G401.6 (cell line): ENCODE measurements around the gene ITGA8.
"Not testable (repeated sequence)": the region's sequence is repeated elsewhere in the genome, so short reads cannot be mapped to it uniquely, and the experiment has no call there.

ENCODE experiments used
- FAIRE-seq: peaks from 2 replicates; lab custom pipeline; 2012; peaks lifted over from hg19 to GRCh38; lab: Jason Lieb, UNC

The ITGA8 gene

GRCh38 chr10:15606377-15606776 lies 113.3 kb downstream of the ITGA8 start:
- no peak for FAIRE-seq

GRCh38 chr10:15605740-15606369 lies 113.9 kb downstream of the ITGA8 start:
- FAIRE-seq: no peak

GRCh38 chr10:15603446-15604011 lies 116.2 kb downstream of the ITGA8 start:
- no peak for FAIRE-seq

DNA sequence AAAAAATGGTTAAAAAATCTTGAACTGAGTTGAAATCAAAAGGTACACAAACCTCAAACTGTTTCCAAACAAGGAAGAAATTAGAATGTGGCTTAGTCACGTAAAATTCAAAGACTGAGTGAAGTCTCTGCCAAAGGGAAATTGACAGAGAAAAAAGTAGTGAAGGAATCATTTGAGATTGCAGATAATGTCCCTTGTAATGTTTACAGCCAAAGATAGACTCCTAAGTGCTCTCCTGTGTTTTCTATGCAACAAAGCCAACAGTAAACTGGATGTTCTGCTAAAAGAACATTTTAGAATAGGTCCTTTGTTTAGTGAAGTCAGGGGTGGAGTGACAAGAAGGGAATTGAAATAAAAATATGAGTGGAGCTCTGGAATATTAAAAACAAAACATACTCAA lies 117.9 kb downstream of the ITGA8 start:
- FAIRE-seq: no peak

DNA sequence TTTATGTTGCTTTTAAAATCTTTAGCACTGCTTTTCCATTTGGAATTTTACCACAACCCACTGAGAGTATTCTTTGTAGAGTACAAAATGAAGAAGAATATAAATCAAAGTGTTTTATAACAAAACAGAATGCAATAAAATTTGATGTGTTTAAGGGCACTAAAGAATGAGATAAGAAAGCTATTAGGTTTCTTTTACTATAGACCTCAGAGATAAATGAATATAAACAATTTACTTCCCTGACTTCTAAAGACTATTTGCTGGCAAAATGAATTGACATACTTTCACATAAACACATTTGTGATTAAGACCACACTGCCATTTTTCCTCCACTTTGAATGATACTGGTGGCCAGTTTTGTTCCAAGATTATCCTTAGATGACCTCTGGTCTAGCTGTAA lies 124.5 kb downstream of the ITGA8 start:
- no peak for FAIRE-seq

DNA sequence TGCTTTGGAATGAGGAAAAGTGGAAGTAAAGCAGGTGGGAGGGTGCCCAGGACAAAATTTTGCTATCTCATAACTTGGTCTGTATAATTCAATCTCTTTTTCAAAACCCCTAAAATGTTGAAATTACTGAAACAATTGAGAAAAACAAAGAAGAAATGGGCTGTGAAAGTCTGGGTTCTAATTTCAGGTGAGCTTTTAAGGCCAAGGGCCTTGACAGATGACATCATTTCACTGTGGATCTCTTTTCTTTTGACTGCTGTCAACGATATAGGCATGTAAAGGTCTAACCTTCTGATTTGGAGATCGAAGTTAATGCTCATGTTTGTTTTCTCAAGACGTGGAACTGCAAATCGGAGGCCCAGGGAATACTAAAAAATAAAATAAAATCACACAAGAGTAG lies 127.8 kb downstream of the ITGA8 start:
- no peak for FAIRE-seq

DNA sequence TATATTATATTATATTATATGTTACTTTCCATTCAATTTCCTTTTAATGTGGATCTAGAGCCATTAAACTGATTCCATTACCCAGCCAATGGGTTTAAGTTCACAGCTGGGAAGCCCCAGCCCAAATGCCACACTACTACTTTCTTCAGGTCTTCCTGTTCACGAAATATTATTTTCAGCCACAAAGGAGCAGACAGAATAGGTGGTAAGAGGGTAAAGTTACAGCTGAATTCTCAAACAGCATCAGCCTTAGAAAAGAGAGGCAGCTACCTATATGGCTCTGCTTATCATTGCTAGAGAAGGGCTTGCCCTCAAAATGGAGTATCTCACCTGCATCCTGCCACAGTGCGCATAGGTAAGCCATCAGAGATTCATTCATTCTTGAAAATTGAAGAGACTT lies 128.3 kb downstream of the ITGA8 start:
- no peak for FAIRE-seq

- FAIRE-seq: no peak
Measured at GRCh38 chr10:15588635-15589508, 130.8 kb downstream of the ITGA8 start.

DNA sequence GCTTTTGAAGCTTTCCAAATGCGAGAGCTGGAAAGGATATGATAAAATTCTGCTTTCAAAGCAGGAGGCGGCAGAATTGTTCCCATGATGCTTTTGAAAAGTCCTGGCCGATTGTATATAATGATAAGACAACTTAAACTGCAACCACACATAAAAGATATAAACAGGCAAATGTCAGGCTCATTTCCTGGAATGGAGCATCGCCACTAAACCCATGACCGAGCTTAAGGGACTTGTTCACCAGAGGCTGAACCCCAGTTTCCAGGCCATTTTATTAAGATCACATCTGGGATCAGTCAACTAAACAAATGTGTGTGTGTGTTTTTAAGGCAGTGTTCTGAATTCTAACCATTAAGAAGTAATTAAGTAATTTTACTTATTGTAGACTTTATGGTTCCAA lies 131.6 kb downstream of the ITGA8 start:
- no peak for FAIRE-seq

DNA sequence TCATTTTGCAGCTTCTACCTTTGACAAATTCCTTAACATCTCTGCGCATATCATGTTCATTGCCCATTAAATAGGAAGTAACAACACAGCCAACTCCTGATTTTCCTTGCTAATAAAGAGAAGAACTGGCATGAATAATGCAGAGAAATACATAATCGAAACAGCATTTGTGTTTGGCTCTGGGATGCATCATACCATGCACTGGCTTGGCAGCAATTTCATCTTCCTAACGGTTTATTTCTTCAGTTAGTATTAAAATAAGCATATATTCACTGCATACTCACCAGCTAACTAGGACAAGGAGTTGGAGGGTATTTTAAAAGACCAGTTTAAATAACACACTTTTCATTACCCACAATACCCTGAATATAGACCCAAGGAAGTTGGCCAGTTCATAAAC lies 132.5 kb downstream of the ITGA8 start:
- FAIRE-seq: no peak

DNA sequence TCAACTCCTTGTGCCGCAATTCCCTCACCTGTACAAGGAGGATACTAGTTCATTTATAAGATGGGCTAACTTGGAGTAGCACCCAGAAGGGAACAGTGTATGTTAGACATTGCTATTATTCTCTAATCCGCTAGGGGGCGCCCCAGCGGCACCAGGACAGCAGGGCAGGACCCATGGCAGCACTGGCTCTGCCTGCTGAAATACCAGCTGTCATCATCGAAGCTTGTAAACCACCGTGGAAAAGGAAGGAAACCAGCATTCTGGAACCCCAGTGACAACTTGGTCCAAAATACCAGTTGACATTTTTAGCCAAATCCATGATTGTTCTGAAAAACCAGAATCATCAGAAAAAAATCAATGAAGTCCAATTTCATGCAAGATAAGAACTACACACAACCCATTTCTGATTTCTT lies 134.4 kb downstream of the ITGA8 start:
- FAIRE-seq: peak; percentile 46

DNA sequence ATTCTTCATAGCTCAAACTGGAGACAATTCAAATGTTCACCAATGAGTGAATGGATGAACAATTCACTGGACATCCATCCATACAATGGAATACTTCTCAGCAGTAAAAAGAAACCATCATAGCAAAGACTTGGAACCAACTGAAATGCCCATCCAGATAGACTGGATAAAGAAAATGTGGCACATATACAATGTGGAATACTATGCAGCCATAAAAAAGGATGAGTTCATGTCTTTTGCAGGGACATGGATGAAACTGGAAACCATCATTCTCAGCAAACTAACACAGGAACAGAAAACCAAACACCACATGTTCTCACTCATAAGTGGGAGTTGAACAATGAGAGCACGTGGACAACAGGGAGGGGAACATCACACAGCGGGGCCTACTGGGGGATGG lies 136.8 kb downstream of the ITGA8 start:
- not testable (repeated sequence) for FAIRE-seq

GRCh38 chr10:15579605-15580004 lies 140.1 kb downstream of the ITGA8 start:
- FAIRE-seq: no peak

- no peak for FAIRE-seq
Measured at GRCh38 chr10:15572531-15573045, 147.1 kb downstream of the ITGA8 start.

DNA sequence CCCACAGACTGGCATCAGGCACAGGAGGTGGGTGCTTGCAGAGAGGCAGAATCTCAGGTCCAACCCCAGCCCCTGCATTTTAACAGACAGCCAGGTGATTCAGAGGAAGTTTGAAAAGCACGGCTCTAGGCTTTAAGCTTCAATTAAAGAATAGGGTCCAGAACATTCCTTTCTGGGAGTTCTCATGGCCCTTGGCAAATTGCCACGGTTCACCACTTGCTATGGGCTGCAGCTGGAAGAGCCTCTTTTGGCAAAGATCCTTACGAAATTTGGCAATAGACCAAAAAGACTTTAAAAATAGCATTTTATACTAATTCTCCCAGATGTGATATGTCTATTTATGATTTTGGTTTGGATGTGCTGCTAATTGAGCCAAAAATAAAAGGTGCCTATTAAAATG lies 148.1 kb downstream of the ITGA8 start:
- no peak for FAIRE-seq

GRCh38 chr10:15570738-15571339 lies 148.9 kb downstream of the ITGA8 start:
- FAIRE-seq: no peak

DNA sequence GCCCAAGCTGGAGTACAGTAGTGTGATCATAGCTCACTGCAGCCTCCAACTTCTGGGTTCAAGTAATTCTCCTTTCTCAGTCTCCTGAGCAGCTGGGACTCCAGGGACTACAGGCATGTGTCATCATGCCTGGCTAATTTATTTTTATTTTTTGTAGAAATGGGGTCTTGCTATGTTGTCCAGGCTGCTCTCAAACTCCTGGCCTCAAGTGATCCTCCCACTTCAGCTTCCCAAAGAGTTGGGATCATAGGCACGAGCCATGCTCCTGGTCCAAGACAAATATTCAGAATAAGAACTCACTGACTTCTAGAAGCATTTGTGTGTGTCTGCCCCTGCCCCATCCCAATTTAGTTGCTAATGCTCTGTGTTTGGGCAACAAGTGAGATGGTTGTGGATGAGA lies 151.8 kb downstream of the ITGA8 start:
- FAIRE-seq: no peak

- FAIRE-seq: no peak
Measured at GRCh38 chr10:15563246-15563645, 156.5 kb downstream of the ITGA8 start.

GRCh38 chr10:15562578-15562977 lies 157.1 kb downstream of the ITGA8 start:
- FAIRE-seq: no peak

DNA sequence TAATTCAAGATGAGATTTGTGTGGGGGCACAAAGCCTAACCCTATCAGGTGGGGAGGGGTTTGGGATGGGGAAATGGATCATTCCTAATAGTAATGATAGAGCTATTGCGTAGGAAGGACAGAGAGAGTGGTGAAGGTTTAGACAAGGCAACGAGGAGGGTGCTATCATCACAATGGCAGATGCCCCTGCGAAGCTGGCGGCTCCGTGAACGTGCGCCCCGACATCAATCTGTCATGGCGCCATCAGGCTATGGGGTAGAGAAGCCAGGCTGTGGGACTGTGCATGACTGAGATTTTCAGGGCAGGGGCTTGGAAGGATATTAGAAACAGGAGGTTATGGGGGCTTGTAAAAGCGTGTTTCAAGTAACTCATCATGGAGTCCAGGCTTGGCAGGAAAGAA lies 157.6 kb downstream of the ITGA8 start:
- FAIRE-seq: no peak

DNA sequence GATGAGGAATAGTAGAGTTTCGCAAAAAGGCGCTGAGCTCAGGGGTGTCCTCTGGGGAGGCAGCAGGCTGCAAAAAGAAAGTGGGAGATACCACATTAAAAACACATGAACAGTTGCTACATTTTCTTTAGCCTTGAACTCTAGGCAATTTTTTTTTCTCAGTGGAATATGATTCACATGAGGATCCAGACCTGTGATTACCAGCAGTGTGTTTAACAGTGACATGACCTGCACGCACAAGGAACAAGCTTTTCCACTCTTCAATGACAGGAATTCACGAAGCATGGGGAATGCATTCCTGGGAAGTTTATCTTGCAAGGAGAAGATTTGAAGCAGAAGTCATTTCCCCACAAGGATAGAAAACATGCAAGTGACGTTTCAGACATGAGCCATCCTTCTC lies 161.6 kb downstream of the ITGA8 start:
- no peak for FAIRE-seq

GRCh38 chr10:15557168-15557567 lies 162.6 kb downstream of the ITGA8 start:
- FAIRE-seq: not testable (repeated sequence)

DNA sequence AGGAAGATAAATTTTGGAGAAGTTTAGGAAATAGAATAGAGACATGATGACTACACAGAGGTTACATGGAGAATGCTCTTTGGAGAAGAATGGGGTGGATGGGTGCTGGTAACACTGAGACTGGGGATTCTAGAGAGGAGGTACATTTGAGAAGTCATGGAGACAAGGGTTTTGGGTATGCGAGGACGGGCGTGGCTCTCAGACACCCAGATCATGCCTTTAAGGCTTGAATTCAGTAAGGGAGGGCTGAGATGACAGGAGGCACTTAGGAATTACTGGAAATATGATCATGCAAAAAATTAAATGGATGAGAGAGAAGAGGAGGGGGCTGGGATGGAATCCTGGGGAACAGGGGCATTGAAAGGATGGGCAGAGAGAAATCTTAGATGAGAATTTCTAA lies 168.8 kb downstream of the ITGA8 start:
- no peak for FAIRE-seq
